Measurements from ENCODE around the gene CTXN2.

The CTXN2 gene

DNA sequence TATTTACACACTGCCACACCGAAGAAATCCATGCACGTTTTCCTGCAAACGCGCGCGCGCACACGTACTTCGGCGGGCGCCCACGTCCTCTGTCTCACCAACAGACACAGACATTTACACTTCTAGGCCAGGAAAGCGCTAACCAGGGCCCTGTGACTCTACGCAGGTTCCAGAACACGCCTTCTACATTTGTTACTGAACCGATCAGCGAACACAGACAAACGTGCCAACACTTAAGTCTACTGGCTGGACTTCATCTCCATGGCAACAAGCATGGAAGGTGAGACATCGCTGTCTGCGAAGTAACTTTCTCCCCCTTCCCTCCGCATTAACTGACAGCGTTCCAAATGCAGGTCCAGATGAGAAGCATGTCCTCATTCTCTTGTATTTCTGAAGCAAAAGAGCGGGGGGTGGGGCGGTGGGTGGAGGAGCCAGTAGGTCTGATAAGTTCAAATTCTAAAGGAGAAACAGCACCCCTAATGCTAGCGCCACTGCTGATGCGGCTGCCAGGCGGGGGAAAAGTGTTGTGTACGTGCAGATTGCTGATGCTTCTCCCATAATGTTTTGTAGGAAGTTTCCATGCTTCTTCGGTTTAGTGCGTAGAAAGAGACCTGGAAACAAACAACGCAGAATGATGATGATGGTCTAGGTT is at the start of gene CTXN2:
Gene CTXN2 (plus strand): TSS at position 92 of the 652 bp plus-strand sequence. CDS start 9,636 bp downstream, outside the sequence.
- TF ChIP-seq, protein P1, sequence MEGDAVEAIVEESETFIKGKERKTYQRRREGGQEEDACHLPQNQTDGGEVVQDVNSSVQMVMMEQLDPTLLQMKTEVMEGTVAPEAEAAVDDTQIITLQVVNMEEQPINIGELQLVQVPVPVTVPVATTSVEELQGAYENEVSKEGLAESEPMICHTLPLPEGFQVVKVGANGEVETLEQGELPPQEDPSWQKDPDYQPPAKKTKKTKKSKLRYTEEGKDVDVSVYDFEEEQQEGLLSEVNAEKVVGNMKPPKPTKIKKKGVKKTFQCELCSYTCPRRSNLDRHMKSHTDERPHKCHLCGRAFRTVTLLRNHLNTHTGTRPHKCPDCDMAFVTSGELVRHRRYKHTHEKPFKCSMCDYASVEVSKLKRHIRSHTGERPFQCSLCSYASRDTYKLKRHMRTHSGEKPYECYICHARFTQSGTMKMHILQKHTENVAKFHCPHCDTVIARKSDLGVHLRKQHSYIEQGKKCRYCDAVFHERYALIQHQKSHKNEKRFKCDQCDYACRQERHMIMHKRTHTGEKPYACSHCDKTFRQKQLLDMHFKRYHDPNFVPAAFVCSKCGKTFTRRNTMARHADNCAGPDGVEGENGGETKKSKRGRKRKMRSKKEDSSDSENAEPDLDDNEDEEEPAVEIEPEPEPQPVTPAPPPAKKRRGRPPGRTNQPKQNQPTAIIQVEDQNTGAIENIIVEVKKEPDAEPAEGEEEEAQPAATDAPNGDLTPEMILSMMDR (IDR thresholded peaks at IDR 0.05; ENCODE audit: low read depth, low read length, poor library complexity, severe bottlenecking): no peak
- TF ChIP-seq EZH2phosphoT487 (IDR thresholded peaks at IDR 0.05; ENCODE audit: borderline replicate concordance, low read length): no peak
- Histone ChIP-seq H3K4me1 (ENCODE audit: control insufficient read depth, low read length) (no peaks in the 10 kb centered on the region), H3K4me2 (ENCODE audit: low read length) (no peak within 1 kb of the TSS), H3K27me3 (ENCODE audit: control insufficient read depth, low read length) (no peaks in the 10 kb centered on the region), H3K9me3 (ENCODE audit: control insufficient read depth, insufficient read depth, low read length) (no peaks in the 10 kb centered on the region), H3K4me3 (ENCODE audit: low read length) (no peak within 1 kb of the TSS), H4K20me1 (ENCODE audit: control insufficient read depth, insufficient read depth, low read depth, low read length) (no peaks in the 10 kb centered on the region), H3K79me2 (ENCODE audit: control insufficient read depth, low read length) (no peaks in the 10 kb centered on the region), H3F3A (ENCODE audit: control insufficient read depth, insufficient read depth) (no peaks in the 10 kb centered on the region), H3K9me2 (replicated peaks; ENCODE audit: control insufficient read depth, low read length) (no peaks in the 10 kb centered on the region), H3K36me3 (ENCODE audit: control insufficient read depth, low read length) (no peaks in the 10 kb centered on the region), H3K27ac (ENCODE audit: low read depth, low read length) (no peak within 1 kb of the TSS)

GRCh38 chr15:48143856-48144255 is 47.6 kb upstream of the CTXN2 start:
- Histone ChIP-seq H3K36me3 (ENCODE audit: control insufficient read depth, low read length) (peaks cover 24% of the 10 kb centered on the region), H4K20me1 (ENCODE audit: control insufficient read depth, insufficient read depth, low read depth, low read length) (no peaks in the 10 kb centered on the region), H3K9me3 (ENCODE audit: control insufficient read depth, insufficient read depth, low read length) (no peaks in the 10 kb centered on the region), H3K9me2 (replicated peaks; ENCODE audit: control insufficient read depth, low read length) (no peaks in the 10 kb centered on the region), H3K4me2 (ENCODE audit: low read length) (no peak overlapping the region), H3K4me1 (ENCODE audit: control insufficient read depth, low read length) (no peaks in the 10 kb centered on the region), H3F3A (ENCODE audit: control insufficient read depth, insufficient read depth) (no peaks in the 10 kb centered on the region), H3K27ac (ENCODE audit: low read depth, low read length) (no peak overlapping the region), H3K79me2 (ENCODE audit: control insufficient read depth, low read length) (no peaks in the 10 kb centered on the region), H3K4me3 (ENCODE audit: low read length) (no peak overlapping the region), H3K27me3 (ENCODE audit: control insufficient read depth, low read length) (no peaks in the 10 kb centered on the region)
- TF ChIP-seq EZH2phosphoT487 (IDR thresholded peaks at IDR 0.05; ENCODE audit: borderline replicate concordance, low read length): no peak
- TF ChIP-seq, protein P1 (IDR thresholded peaks at IDR 0.05; ENCODE audit: low read depth, low read length, poor library complexity, severe bottlenecking): no peak

DNA sequence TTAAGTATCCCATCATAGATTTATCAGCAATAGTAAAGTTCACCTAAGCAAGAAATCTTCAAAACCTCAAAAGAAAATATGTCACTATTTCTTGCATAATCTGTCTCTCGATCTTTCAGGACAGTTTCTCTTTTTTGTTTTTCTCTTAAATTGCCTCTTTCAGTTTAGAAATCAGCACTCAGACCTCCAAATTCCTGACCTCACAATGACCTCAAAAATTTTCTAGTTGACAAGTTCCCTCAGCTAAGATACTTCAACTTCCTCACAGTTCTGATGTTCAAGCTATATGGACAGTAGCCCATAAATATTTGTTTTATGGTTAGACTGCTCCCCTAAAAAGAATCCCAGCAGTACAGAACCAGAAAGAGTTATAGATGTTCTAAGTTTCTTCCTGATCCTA is 46.6 kb upstream of the CTXN2 start:
- H3F3A ChIP-seq (ENCODE audit: control insufficient read depth, insufficient read depth): no peaks in the 10 kb centered on the region
- TF ChIP-seq, protein P1 (IDR thresholded peaks at IDR 0.05; ENCODE audit: low read depth, low read length, poor library complexity, severe bottlenecking): no peak
- TF ChIP-seq EZH2phosphoT487 (IDR thresholded peaks at IDR 0.05; ENCODE audit: borderline replicate concordance, low read length): no peak
- H3K27ac ChIP-seq (ENCODE audit: low read depth, low read length): no peak overlapping the region
- no peaks in the 10 kb centered on the region for H4K20me1 ChIP-seq (ENCODE audit: control insufficient read depth, insufficient read depth, low read depth, low read length)
- no peak overlapping the region for H3K4me2 ChIP-seq (ENCODE audit: low read length)
- H3K79me2 ChIP-seq (ENCODE audit: control insufficient read depth, low read length): no peaks in the 10 kb centered on the region
- H3K4me1 ChIP-seq (ENCODE audit: control insufficient read depth, low read length): no peaks in the 10 kb centered on the region
- no peaks in the 10 kb centered on the region for H3K9me2 ChIP-seq (replicated peaks; ENCODE audit: control insufficient read depth, low read length)
- H3K27me3 ChIP-seq (ENCODE audit: control insufficient read depth, low read length): no peaks in the 10 kb centered on the region
- H3K4me3 ChIP-seq (ENCODE audit: low read length): no peak overlapping the region
- no peaks in the 10 kb centered on the region for H3K9me3 ChIP-seq (ENCODE audit: control insufficient read depth, insufficient read depth, low read length)
- peaks cover 30% of the 10 kb centered on the region for H3K36me3 ChIP-seq (ENCODE audit: control insufficient read depth, low read length)

All from DOHH2 (cell line).